HUES64 (cell line): ENCODE results near the gene MED25.

Experiments
- H3K27ac ChIP-seq: 2 replicates; pipeline ENCODE4 v1.7.0; 2013; ENCODE audit warnings: low read depth, low read length, inconsistent platforms
- H3K27me3 ChIP-seq: 2 replicates; pipeline ENCODE4 v1.6.1; 2013; ENCODE audit warnings: mild to moderate bottlenecking, low read length; ENCODE audit not compliant: insufficient read depth
- H3K36me3 ChIP-seq: 2 replicates; pipeline ENCODE4 v1.6.1; 2013; ENCODE audit warnings: mild to moderate bottlenecking, low read length; ENCODE audit not compliant: insufficient read depth
- H3K4me1 ChIP-seq: 2 replicates; pipeline ENCODE4 v1.6.1; 2013; ENCODE audit warnings: mild to moderate bottlenecking, low read length, moderate library complexity; ENCODE audit not compliant: insufficient read depth
- H3K4me3 ChIP-seq: 2 replicates; pipeline ENCODE4 v1.5.1; 2013; ENCODE audit warnings: mild to moderate bottlenecking, low read length, moderate library complexity
- H3K9ac ChIP-seq: 2 replicates; pipeline ENCODE4 v1.6.1; 2013; ENCODE audit warnings: mild to moderate bottlenecking, low read depth, low read length
- H3K9me3 ChIP-seq: 2 replicates; pipeline ENCODE4 v1.6.1; 2013; ENCODE audit warnings: low read depth, low read length; ENCODE audit not compliant: insufficient read depth
- WGBS: fragments of 150-250, 120-280 bp; methylation state at CpG from one replicate; pipeline ENCODE4 v1.1.7; 2013; ENCODE audit warnings: missing lambda C conversion rate; 5-methylcytosine and 5-hydroxymethylcytosine counted together

The MED25 gene

GRCh38 chr19:49781394-49781793, 36.7 kb upstream of the MED25 start:
- H3K36me3 ChIP-seq, result peaks cover 23% of the 10 kb centered on the region
- H3K9ac ChIP-seq, result no peak overlapping the region; the same call in 1 of the 2 replicates
- H3K4me1 ChIP-seq, result no peaks in the 10 kb centered on the region
- no peaks in the 10 kb centered on the region for H3K9me3 ChIP-seq
- H3K27me3 ChIP-seq, result no peaks in the 10 kb centered on the region
- H3K4me3 ChIP-seq, result no peak overlapping the region
- WGBS, result 87% methylated on average over 7 of the region's 7 CpGs
- H3K27ac ChIP-seq, result no peak overlapping the region

- H3K27ac ChIP-seq, result no peak overlapping the region
- no peaks in the 10 kb centered on the region for H3K27me3 ChIP-seq
- 97% methylated on average over 18 of the region's 18 CpGs for WGBS
- H3K4me1 ChIP-seq, result no peaks in the 10 kb centered on the region
- H3K36me3 ChIP-seq, result peaks cover 25% of the 10 kb centered on the region
- no peaks in the 10 kb centered on the region for H3K9me3 ChIP-seq
- H3K9ac ChIP-seq, result no peak overlapping the region
- H3K4me3 ChIP-seq, result no peak overlapping the region
These were observed 35.6 kb upstream of the MED25 start for GRCh38 chr19:49782515-49782914.

- 71% methylated on average over 9 of the region's 9 CpGs for WGBS
These were observed 31.7 kb upstream of the MED25 start for GRCh38 chr19:49786376-49786820.

GRCh38 chr19:49787746-49788145, 30.3 kb upstream of the MED25 start:
- Histone ChIP-seq H3K4me3 (no peak overlapping the region), H3K27me3 (no peaks in the 10 kb centered on the region), H3K9ac (no peak overlapping the region), H3K4me1 (no peaks in the 10 kb centered on the region), H3K36me3 (peaks cover 44% of the 10 kb centered on the region), H3K27ac (no peak overlapping the region), H3K9me3 (no peaks in the 10 kb centered on the region)
- WGBS, result 97% methylated on average over 5 of the region's 5 CpGs

More at GRCh38 chr19:49786376-49786820, 31.7 kb upstream of the MED25 start:
- peaks cover 44% of the 10 kb centered on the region for H3K36me3 ChIP-seq
- no peak overlapping the region for H3K9ac ChIP-seq
- no peaks in the 10 kb centered on the region for H3K27me3 ChIP-seq
- no peaks in the 10 kb centered on the region for H3K9me3 ChIP-seq
- no peak overlapping the region for H3K4me3 ChIP-seq
- H3K27ac ChIP-seq, result no peak overlapping the region
- H3K4me1 ChIP-seq, result no peaks in the 10 kb centered on the region

- no peak overlapping the region for H3K9ac ChIP-seq
- WGBS, result 92% methylated on average over 10 of the region's 10 CpGs
These were observed 29.2 kb upstream of the MED25 start for GRCh38 chr19:49788857-49789256.

GRCh38 chr19:49790866-49791265, 27.2 kb upstream of the MED25 start:
- no peaks in the 10 kb centered on the region for H3K27me3 ChIP-seq
- no peaks in the 10 kb centered on the region for H3K9me3 ChIP-seq
- 92% methylated on average over 9 of the region's 9 CpGs for WGBS
- no peak overlapping the region for H3K9ac ChIP-seq
- H3K4me3 ChIP-seq, result no peak overlapping the region
- no peaks in the 10 kb centered on the region for H3K4me1 ChIP-seq
- H3K36me3 ChIP-seq, result peaks cover 51% of the 10 kb centered on the region
- H3K27ac ChIP-seq, result no peak overlapping the region

More at GRCh38 chr19:49788857-49789256, 29.2 kb upstream of the MED25 start:
- H3K27ac ChIP-seq, result no peak overlapping the region
- peaks cover 43% of the 10 kb centered on the region for H3K36me3 ChIP-seq
- H3K27me3 ChIP-seq, result no peaks in the 10 kb centered on the region
- H3K4me1 ChIP-seq, result no peaks in the 10 kb centered on the region
- H3K4me3 ChIP-seq, result no peak overlapping the region
- H3K9me3 ChIP-seq, result no peaks in the 10 kb centered on the region

GRCh38 chr19:49791776-49792445, 26.2 kb upstream of the MED25 start:
- H3K36me3 ChIP-seq, result peaks cover 61% of the 10 kb centered on the region
- no peak overlapping the region for H3K4me3 ChIP-seq
- H3K27me3 ChIP-seq, result no peaks in the 10 kb centered on the region
- H3K4me1 ChIP-seq, result no peaks in the 10 kb centered on the region
- H3K9me3 ChIP-seq, result no peaks in the 10 kb centered on the region
- H3K9ac ChIP-seq, result no peak overlapping the region
- WGBS, result 95% methylated on average over 26 of the region's 26 CpGs
- no peak overlapping the region for H3K27ac ChIP-seq

- WGBS, result 92% methylated on average over 22 of the region's 22 CpGs
- Histone ChIP-seq H3K36me3 (peaks cover 63% of the 10 kb centered on the region), H3K4me3 (no peak overlapping the region)
These were observed 25.1 kb upstream of the MED25 start for GRCh38 chr19:49792829-49793560.

GRCh38 chr19:49793561-49793840, 24.6 kb upstream of the MED25 start:
- Histone ChIP-seq H3K9me3 (no peaks in the 10 kb centered on the region), H3K27me3 (no peaks in the 10 kb centered on the region), H3K4me3 (no peak overlapping the region), H3K9ac (no peak overlapping the region), H3K36me3 (peaks cover 65% of the 10 kb centered on the region), H3K4me1 (no peaks in the 10 kb centered on the region), H3K27ac (no peak overlapping the region)
- 93% methylated on average over 6 of the region's 6 CpGs for WGBS

More at GRCh38 chr19:49792829-49793560, 25.1 kb upstream of the MED25 start:
- Histone ChIP-seq H3K9me3 (no peaks in the 10 kb centered on the region), H3K9ac (no peak overlapping the region), H3K27ac (no peak overlapping the region), H3K27me3 (no peaks in the 10 kb centered on the region), H3K4me1 (no peaks in the 10 kb centered on the region)

GRCh38 chr19:49795615-49796014, 22.5 kb upstream of the MED25 start:
- Histone ChIP-seq H3K36me3 (peaks cover 68% of the 10 kb centered on the region), H3K9ac (no peak overlapping the region), H3K9me3 (no peaks in the 10 kb centered on the region), H3K4me1 (no peaks in the 10 kb centered on the region), H3K4me3 (no peak overlapping the region), H3K27me3 (no peaks in the 10 kb centered on the region), H3K27ac (no peak overlapping the region)
- 98% methylated on average over 20 of the region's 20 CpGs for WGBS

GRCh38 chr19:49798574-49798973, 19.5 kb upstream of the MED25 start:
- Histone ChIP-seq H3K27me3 (no peaks in the 10 kb centered on the region), H3K27ac (no peak overlapping the region), H3K4me1 (peaks cover 7% of the 10 kb centered on the region; the same call in 1 of the 2 replicates), H3K9me3 (no peaks in the 10 kb centered on the region), H3K4me3 (no peak overlapping the region), H3K9ac (no peak overlapping the region), H3K36me3 (peaks cover 67% of the 10 kb centered on the region)
- 95% methylated on average over 11 of the region's 11 CpGs for whole genome bisulfite sequencing
